ENCODE measurements around the gene GPATCH3.

DNA sequence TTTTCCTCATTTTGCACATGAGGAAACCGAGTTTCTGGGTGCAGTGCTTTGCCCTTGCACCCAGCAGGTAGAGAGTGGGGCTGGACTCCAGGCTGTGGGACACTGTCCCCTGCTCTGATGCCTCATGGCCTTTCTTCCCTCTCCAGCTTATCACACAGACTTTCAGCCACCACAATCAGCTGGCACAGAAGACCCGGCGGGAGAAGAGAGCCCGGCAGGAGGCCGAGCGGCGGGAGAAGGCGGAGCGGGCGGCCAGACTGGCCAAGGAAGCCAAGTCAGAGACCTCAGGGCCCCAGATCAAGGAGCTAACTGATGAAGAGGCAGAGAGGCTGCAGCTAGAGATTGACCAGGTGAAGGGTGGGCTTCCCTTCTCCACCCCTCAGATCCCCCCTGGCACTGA is 41.0 kb upstream of the GPATCH3 start:
- TF ChIP-seq, protein P1, sequence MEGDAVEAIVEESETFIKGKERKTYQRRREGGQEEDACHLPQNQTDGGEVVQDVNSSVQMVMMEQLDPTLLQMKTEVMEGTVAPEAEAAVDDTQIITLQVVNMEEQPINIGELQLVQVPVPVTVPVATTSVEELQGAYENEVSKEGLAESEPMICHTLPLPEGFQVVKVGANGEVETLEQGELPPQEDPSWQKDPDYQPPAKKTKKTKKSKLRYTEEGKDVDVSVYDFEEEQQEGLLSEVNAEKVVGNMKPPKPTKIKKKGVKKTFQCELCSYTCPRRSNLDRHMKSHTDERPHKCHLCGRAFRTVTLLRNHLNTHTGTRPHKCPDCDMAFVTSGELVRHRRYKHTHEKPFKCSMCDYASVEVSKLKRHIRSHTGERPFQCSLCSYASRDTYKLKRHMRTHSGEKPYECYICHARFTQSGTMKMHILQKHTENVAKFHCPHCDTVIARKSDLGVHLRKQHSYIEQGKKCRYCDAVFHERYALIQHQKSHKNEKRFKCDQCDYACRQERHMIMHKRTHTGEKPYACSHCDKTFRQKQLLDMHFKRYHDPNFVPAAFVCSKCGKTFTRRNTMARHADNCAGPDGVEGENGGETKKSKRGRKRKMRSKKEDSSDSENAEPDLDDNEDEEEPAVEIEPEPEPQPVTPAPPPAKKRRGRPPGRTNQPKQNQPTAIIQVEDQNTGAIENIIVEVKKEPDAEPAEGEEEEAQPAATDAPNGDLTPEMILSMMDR (IDR thresholded peaks at IDR 0.05): no peak
- no peak for TF ChIP-seq ZFX (IDR thresholded peaks at IDR 0.05; ENCODE audit: borderline replicate concordance)
